ENCODE data around the gene GPATCH8.
"Not testable (repeated sequence)": the region's sequence is repeated elsewhere in the genome, so short reads cannot be mapped to it uniquely, and the experiment has no call there.

GPATCH8 gene

DNA sequence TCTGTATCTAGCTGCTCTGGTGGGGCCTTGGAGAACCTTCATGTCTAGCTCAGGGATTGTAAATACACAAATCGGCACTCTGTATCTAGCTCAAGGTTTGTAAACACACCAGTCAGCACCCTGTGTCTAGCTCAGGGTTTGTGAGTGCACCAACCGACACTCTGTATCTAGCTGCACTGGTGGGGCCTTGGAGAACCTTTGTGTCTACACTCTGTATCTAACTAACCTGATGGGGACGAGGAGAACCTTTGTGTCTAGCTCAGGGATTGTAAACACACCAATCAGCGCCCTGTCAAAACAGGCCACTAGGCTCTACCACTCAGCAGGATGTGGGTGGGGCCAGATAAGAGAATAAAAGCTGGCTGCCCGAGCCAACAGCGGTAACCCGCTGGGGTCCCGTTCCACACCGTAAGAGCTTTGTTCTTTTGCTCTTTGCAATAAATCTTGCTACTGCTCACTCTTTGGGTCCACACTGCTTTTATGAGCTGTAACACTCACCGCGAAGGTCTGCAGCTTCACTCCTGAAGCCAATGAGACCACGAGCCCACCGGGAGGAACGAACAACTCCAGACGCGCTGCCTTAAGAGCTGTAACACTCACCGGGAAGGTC lies 133.7 kb downstream of the GPATCH8 start:
- DNase-seq = peak; percentile 35

DNA sequence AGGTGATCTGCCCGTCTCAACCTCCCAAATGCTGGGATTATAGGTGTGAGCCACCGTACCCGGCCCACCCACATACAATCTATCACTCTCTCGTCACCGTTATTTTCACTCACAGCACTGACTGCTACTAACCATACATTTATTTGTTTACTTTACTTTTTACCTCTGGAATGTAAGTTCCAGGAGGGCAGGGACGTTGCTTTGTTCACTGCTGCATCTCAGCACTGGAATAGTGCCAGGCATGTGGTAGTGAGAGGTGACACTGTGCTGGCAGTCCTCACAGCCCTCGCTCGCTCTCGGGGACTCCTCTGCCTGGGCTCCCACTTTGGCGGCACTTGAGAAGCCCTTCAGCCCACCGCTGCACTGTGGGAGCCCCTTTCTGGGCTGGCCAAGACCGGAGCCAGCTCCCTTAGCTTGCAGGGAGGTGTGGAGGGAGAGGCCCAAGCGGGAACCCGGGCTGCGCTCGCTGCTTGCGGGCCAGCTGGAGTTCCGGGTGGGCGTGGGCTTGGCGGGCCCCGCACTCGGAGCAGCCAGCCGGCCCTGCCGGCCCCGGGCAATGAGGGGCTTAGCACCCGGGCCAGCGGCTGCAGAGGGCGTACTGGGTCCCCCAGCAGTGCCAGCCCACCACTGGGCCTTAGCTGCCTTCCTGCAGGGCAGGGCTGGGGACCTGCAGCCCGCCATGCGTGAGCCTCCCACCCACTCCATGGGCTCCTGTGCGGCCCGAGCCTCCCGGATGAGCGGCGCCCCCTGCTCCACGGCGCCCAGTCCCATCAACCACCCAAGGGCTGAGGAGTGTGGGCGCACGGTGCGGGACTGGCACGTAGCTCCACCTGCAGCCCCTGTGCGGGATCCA lies 134.6 kb downstream of the GPATCH8 start:
- not testable (repeated sequence) for DNase-seq

DNA sequence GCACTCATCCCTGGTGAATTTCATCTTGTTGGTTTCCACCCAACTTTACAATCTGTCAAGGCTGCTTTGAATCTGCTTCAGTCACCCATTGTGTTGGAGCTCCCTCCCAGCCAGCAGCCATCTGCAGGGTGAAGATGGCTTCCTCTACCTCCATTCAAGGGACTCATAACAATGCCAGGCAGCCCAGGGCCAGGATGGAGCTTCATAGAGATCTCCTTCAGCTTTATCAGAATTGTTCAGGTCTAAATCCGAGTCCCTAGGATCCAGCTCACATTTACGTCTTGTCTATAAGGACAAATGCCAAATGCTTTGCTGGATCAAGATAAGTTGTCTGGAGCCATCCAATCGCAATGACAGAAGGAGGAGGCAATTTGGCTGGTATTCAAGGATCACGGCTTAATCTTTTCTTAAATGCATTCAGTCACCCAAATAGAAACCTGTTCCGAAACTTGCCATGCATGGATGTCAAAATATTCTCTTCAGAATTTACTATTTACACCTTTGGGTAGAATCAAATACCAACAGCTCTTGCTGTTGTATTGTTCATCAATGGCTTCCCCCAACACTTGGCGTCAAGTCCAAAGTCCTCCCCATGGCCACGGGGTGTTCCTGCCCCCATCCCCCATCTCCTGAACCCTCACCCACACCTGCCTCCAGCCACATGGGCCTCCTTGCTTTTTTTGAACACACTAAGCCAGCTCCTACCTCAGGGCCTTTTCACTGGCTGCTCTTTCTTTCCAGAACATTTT lies 135.8 kb downstream of the GPATCH8 start:
- DNase-seq = no peak

DNA sequence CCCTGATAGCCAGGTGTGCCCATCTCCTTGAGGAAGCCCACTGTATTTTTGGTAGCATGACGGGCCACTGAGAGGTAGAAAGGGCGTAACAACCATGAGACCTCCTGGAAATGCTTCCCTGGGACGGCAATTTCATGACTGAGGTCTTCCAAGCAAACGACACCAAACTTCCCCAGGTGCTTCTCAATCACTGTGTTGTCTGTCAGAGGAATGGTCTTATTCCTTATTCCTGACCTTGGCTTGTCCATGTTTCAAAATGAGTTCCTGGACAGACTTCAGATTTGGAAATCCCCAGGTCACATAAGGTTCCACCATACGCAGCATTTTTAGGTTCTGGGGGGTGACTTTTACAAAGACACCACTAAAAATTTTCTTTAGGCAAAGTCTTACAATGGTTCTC lies 138.2 kb downstream of the GPATCH8 start:
- DNase-seq = not testable (repeated sequence)

DNA sequence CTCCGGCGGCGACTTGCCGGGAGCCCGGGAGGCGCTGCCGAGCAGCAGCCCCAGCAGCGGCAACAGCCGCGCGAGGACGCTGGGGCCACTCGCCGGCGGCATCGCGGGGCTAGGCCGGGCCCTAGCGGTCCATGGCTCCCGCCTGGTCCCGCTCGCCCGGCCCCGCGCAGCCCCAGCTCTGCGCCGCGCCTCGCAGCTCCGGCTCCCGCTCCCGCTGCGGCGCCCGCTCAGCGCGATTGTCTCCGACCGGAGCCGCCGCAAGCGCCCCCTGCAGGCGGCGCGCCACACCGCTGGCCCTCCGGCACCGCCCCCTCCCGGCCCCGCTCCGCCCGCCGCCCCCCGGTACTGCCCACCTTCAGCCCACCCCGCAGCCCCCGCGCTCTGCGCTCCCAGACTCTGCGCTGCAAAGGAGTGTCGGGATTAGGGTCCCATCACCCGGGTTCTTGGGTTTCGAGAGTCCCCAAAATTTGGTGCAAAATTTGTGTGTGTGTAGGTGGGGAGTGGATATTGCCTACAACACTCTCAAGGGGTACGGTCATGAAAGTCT lies 139.5 kb downstream of the GPATCH8 start, which contains the start of gene FAM171A2:
Gene FAM171A2 (minus strand): TSS at position 241 of the 547 bp plus-strand sequence. CDS start 139 bp downstream, at position 102.
- peak; percentile 72 for DNase-seq

DNA sequence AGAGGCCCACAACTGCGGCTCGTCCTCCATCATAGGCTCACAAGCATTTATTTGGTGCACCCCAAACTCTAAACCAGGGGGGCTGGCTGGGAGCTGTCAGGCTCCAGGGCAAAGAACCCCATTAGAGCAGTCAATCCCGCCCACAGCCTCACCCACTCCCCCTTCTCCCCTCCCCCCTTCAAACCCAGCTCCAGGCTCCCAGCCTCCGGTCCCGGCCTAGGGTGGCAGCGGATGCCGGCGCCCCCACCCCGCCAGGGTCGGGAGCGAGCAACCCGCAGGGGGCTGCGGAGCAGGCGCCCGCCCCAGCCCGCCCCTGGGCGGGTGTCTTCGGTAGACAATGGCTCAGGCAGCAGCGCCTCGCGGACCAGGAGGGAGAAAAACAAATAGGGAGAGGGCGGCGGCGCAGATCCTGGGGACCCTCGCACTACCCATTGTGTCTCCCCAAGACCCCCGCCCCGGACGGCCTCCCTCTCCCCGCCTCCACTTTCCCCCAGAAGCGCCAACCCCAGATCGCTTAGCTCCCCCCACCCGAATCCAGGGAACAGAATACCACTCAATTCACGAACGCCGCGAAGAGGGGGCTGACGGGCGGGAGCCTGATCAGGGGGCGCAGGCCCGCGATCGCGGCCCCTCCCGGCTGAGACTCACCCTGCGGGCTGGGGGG lies 140.1 kb downstream of the GPATCH8 start:
- DNase-seq = no peak

DNA sequence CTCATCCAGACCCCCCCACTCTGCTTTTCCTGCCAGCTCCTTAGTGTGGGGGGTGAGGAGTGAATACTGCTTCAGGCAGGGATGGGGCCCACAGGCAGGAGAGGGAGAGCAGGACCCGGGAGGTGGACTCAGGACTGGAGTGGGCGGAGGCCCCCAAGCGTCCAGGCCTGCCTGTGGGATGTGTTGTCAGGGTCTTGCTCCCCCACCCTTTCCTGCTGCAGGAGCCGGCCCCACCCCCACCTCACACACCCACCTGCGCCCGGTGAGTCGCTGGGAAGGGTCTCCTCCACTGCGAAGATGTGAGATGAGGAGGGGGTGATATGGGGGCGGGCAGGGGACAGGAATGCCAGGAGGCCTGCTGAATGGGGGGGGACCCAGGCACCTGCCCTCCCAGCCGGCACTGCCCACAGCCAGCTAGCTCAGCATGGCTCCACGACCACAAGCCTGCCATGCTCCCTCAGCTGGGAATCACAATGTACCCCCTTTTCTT lies 140.7 kb downstream of the GPATCH8 start:
- no peak for DNase-seq

DNA sequence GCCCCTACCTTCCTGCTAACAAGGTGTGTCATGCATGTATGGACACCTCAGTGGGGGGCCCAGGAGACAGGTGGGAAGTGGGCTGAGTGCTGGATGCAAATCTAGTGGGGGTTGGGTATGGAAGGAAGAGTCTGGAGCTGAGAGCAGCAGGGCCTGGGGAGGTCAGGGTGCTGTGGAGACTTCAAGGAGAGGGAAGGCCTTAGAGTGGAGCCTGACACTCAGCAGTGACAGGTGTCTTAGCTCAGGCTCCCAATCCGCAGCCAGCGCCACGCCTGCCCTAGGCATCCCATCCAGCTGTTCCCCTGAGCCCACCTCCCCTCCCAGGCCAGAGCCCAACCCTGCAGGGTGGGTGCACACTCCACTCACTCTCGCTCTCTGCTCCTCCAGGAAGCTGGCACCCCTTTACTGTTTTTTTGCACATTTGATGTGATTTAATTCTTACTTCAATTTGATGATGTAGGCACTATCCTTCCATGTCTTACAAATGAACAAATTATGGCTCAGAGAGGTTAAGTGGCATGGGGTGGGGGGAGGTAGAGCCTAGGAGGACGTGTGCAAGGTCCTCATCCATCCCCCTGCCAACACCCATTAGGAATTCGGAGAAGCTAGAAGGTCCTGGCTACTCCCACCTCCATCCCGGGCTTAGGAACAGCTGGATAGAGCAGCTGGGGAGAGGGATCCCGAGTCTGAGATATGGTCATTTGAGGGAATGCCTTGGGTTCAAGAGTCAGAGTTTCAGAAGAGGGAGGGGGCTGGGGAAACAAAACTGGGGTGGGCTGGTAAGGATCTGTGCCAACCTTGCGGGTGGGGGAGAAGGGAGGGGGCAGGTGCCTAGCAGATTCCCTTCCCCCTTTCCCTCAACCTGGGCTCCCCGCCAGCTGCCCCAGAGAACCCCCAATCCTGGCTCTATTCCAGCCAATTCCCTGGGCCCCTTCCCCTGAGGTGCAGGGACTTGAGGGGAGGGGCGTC lies 141.6 kb downstream of the GPATCH8 start:
- DNase-seq = no peak

DNA sequence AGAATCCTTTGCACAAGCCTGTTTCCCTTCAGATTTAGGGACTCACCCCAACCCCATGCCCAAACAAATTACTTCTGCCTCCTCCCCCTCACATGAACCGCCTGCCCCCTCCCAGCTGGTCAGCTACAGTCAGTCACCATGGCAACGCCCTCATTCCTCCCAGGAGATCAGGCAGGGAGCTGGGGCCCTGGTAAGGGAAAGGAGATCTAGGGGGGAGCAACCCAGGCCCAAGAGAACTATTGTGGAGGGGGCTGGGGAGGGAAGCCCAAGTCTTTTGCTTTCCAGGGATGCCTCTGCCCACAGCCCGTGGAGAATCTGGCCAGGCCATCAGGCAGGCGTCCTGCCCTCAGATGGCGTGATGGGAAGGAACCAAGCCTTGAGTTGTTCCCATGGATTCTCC lies 142.4 kb downstream of the GPATCH8 start:
- no peak for DNase-seq

DNA sequence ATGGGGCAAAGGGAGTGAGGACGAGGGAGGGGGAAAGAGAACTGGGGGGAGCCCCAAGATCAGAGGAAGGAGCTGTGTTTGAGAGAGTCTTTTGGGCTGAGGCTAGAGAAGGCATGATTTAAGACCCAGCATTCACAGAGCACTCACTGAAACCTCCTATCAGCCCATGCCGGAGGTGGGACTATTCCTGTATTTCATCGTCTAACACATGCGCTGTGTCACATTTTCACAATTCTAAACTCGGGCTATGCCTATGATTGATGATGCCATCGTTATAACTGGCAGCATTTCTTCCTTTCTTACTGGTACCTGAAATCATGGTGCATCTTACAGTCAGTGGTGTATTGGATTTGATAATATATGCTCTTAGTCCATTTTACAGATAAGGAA lies 143.1 kb downstream of the GPATCH8 start:
- no peak for DNase-seq

DNA sequence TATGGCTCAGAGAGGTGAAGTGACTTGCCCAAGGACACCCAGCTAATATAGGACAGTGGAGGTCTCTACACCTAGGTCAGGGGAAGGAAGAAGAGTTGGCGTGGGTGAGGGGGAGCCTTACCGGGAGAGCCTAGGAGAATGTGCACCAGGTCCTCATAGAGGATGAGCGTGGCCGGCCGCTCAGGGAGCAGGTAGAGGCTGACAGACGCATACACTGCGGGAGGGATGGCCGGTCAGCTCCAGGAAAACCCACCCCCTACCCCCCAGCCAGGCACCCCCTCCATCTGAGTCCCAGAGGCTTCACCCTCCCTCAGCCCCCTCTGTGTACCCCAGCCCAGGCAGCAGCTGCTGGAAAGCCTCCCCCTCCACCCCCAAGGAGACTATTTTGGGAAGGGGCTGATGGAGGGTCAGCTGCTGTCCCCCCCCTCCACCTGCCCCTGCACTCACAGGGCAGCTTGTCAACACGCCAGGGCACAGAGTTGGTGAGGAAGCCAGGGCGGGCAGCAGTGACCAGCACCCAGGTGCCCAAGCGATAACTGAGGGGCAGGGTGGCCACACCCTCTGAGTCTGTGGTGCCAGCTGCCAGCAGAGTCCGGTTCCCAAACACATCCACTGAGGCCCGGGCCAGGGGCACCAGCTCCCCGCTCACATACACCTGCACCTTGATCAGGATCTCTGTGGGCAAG lies 143.6 kb downstream of the GPATCH8 start:
- no peak for DNase-seq

DNA sequence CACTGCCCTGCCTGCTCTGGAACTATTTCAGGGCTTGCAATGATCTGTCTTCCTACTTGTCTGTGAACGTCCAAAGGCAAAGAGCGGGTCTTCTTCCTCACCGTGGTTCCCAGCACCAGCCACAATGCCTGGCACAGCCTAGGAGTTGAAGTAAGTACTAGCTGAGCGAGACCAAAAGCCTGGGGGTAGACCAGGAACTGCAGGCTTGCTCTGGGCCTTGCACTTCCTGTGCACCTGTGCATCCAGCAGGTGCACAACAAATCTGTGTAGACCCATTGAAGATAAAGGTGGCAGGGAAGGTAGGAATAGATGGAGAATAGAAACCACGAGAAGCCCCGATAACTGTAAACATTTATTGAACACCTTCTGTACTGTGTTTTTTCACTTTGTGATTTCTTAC lies 144.2 kb downstream of the GPATCH8 start:
- DNase-seq = no peak

DNA sequence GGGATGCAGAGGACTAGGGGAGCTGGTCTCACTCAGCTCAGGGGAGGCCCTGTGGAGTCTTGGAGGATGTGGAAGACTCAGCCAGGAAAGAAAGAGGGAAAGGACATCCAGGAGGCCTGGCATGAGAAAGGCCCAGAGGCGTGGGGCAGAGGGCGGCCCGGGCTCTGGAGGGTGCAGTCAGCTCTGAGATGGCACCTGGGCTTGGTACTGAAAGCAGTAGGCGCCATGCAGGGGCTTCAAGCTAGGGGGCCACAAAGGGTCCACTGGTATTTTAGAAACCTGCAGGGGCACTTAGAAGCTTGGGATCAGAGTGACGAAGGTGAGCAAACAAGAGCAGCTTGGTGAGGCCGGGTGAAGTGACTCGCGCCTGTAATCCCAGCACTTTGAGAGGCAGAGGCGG lies 145.1 kb downstream of the GPATCH8 start:
- DNase-seq = no peak

DNA sequence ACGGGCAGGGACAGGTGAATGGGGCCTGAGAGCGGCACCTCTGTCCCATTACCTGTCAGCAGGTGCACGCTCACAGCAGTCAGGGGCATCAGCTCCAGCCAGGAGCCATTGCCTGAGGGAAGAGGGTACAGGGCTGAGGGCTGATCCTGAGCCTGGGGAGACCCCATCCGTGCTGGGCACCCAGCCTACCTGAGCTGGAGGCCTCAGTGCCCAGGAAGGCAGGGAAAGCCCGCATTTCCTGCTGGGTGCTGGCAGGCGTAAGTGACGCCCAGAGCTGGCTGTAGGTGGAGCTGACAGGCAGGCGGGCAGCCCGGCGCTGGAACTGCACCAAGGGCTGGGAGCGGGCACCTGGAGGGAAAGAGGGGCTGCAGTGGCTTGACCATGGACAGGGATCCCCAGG lies 147.0 kb downstream of the GPATCH8 start:
- DNase-seq = no peak

DNA sequence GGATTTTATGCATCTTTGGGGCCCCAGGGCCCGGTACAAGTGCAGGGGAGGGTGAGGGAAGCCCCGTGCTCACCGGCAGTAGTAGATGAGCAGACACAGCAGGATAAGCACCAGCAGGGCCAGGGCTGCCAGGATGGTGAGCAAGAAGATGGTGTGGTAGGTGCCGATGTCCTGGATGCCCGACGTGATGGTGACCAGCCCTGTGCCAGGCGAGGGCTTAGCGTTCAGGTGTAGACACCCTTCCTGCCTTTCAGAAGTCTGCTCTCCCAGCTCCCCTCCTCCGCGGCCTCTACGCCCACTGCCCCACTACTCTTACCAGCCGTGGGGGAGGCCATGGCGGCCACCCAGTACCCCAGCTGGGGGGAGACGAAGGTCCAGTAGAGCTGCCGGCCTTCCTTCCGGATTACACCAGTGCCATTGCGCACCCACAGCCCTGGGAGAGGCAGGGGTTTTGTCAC lies 147.5 kb downstream of the GPATCH8 start:
- DNase-seq = no peak

DNA sequence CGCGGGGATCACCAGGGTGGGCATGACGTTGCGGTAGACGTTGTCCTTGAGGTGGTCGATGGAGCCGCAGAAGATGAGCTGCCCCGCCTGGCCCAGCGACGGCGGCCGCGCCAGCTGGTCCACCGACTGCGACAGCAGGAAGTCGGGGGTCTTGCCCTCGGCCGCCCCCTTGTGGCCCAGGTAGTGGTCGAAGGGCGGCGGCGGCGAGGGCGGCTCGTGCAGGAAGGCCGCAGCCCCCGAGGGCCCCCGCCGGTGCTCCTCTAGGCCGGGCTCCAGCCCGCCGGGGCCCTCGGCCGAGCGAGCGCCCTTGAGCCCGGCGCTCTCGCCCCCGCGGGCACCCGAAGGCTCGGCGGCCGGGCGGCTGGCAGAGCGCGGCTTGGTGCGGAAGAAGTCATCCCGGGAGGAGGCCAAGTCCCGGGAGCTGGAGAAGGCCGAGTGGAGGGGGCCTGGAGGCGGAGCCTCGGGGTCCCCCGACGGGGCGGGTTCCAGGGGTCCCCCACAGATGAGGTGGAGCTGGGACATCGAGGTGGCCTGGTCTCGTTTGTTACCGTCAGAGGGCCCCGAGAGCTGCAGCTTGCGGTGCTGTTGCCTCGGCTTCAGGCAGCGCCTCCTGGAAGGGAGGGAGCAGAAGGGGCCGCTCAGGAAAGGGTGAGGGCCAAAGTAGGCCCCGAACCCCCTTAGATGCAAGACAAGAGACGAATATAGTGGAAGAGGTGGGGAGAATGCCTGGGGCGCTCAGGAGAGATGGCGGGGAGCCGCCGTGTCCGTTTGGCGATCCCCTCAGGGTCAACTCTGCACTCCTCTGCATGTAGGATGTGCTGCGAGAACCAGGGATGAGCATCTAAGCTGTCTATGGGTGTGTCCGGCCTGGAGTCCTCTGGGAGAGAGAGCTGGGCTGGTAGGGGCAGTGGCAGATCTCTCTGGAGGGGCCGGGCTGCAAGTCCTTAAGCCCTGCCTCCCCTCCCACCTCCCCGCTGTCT lies 148.3 kb downstream of the GPATCH8 start:
- DNase-seq = peak; percentile 63

DNA sequence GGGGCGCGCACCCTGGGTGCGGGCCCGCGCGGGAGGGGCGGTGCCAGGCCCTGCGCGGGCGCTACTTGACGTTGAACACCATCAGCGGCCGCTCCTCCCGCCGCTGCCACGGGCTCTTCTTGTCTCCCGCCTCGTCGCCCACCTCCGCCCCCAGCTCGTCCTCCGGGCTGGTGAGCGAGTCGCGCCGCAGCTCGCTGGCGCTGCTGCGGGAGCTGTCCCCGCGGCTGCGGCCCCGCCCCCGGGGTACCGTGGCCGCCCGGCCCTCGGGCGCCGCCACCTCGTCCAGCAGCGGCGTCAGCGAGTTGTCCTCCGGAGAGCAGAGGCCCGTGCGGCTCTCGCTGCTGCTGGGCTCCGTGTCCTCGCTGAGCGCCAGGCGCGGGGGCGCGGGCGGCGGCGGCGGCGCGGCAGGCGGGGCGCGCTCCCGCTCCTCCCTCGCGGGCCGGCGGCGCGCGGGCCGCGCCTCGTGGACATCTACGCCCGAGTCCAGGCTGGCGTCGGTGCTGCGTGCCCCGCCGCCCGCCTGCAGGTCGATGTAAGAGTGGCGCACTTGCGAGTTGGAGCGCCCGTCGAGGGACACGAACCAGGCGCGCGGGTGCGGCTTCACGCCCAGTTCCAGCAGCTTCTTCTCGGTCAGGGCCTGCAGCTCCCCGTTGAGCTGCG lies 149.4 kb downstream of the GPATCH8 start:
- DNase-seq = peak; percentile 33

DNA sequence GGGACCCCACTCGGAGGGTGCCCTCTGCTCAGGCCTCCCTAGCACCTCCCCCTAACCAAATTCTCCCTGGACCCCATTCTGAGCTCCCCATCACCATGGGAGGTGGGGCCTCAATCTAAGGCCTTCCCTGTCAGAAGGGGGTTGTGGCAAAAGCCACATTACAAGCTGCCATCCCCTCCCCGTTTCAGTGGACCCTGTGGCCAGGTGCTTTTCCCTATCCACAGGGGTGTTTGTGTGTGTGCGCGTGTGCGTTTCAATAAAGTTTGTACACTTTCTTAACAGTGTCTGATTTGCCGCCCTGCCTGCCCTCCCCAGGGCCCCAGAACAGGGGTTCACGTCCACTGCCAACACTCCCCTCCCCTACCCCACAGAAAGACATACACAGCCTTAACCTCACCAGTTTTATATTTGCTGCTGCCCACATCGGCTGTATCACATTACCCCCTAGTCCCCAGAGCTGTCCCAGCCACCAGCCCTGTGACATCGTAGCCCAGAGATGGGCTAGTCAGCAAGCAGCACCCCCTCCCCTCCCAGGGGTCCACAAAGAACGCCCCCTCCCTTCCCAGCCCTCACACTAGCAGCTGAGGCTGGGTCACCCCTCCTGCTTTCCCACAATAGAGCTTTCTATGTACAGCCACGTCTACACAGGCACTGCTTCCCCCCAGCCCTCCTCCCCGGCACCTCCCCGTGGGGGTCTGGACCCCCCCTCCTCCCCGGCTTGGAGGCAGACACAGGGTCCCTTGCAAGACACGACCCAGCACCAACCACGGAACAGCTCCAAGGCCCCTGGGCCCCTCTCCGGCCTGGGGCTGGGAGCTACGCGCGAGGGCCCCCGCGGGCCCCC lies 150.2 kb downstream of the GPATCH8 start:
- DNase-seq = no peak

Data from CD4-positive, alpha-beta T cell treated with Interleukin-10 for 1 hour (primary cell).